AG09319 (cell line): ENCODE data around the gene GSDMA.

Source experiments
- DNase-seq: peaks from one replicate; pipeline ENCODE4 v3.0.0-alpha.2; 2010; ENCODE audit warnings: low read depth; ENCODE audit errors: extremely low read depth
- CTCF ChIP-seq: IDR thresholded peaks from 2 replicates; pipeline ENCODE4 v1.5.1; 2011; ENCODE audit warnings: low read depth, mild to moderate bottlenecking, inconsistent platforms, low read length, moderate library complexity

Gene GSDMA

GRCh38 chr17:39981766-39982375, 19.1 kb downstream of the GSDMA start:
- no peak for DNase-seq
- no peak for TF ChIP-seq CTCF

- TF ChIP-seq CTCF, result no peak
- DNase-seq, result no peak
Measured at GRCh38 chr17:39988206-39988810, 25.5 kb downstream of the GSDMA start.

GRCh38 chr17:39994448-39994847, 31.6 kb downstream of the GSDMA start:
- DNase-seq, result no peak
- TF ChIP-seq CTCF, result no peak

- no peak for TF ChIP-seq CTCF
- DNase-seq, result no peak
Measured at GRCh38 chr17:39995438-39995837, 32.6 kb downstream of the GSDMA start.

- no peak for TF ChIP-seq CTCF
- no peak for DNase-seq
Measured at GRCh38 chr17:39996162-39996561, 33.4 kb downstream of the GSDMA start.

GRCh38 chr17:39996800-39997199, 34.0 kb downstream of the GSDMA start:
- DNase-seq, result no peak
- TF ChIP-seq CTCF, result no peak

- no peak for DNase-seq
Measured at GRCh38 chr17:39997543-39997942, 34.7 kb downstream of the GSDMA start.

More at GRCh38 chr17:39997543-39997942, 34.7 kb downstream of the GSDMA start:
- no peak for TF ChIP-seq CTCF
